ENCODE data around the gene SZRD1.
"Not testable (repeated sequence)": the region's sequence is repeated elsewhere in the genome, so short reads cannot be mapped to it uniquely, and the experiment has no call there.

Gene SZRD1

GRCh38 chr1:16366722-16367257 is at the start of gene SZRD1:
SZRD1 (plus strand) TSS chr1:16367242; CDS start chr1:16367258, 16 bp downstream.
- peak; percentile 99 for DNase-seq (ENCODE audit: low read depth, low spot score)

- DNase-seq (ENCODE audit: low read depth, low spot score), result no peak
These were observed 48.5 kb upstream of the SZRD1 start for GRCh38 chr1:16318555-16318954.

- DNase-seq (ENCODE audit: low read depth, low spot score), result no peak
These were observed 45.7 kb upstream of the SZRD1 start for GRCh38 chr1:16321176-16321867.

GRCh38 chr1:16324456-16324890 is 42.6 kb upstream of the SZRD1 start:
- DNase-seq (ENCODE audit: low read depth, low spot score), result peak; percentile 26

GRCh38 chr1:16326833-16327404 is 40.1 kb upstream of the SZRD1 start:
- no peak for DNase-seq (ENCODE audit: low read depth, low spot score)

- no peak for DNase-seq (ENCODE audit: low read depth, low spot score)
These were observed 32.2 kb upstream of the SZRD1 start for GRCh38 chr1:16334655-16335340.

GRCh38 chr1:16338961-16339360 is 28.1 kb upstream of the SZRD1 start:
- no peak for DNase-seq (ENCODE audit: low read depth, low spot score)

GRCh38 chr1:16340673-16341072 is 26.4 kb upstream of the SZRD1 start:
- no peak for DNase-seq (ENCODE audit: low read depth, low spot score)

GRCh38 chr1:16342331-16343062 is 24.5 kb upstream of the SZRD1 start:
- DNase-seq (ENCODE audit: low read depth, low spot score), result no peak

- DNase-seq (ENCODE audit: low read depth, low spot score), result not testable (repeated sequence)
These were observed 23.8 kb upstream of the SZRD1 start for GRCh38 chr1:16343276-16343675.

GRCh38 chr1:16348414-16349182 is 18.4 kb upstream of the SZRD1 start:
- no peak for DNase-seq (ENCODE audit: low read depth, low spot score)

- no peak for DNase-seq (ENCODE audit: low read depth, low spot score)
These were observed 17.1 kb upstream of the SZRD1 start for GRCh38 chr1:16349847-16350406.

GRCh38 chr1:16351456-16351993 is 15.5 kb upstream of the SZRD1 start:
- DNase-seq (ENCODE audit: low read depth, low spot score), result no peak

GRCh38 chr1:16351994-16352841 is 14.8 kb upstream of the SZRD1 start, which contains the start of gene FBXO42:
FBXO42 (minus strand) TSS chr1:16352480; CDS start chr1:16315418, 37,062 bp downstream.
- peak; percentile 81 for DNase-seq (ENCODE audit: low read depth, low spot score)

GRCh38 chr1:16352842-16353535 is 14.1 kb upstream of the SZRD1 start:
- DNase-seq (ENCODE audit: low read depth, low spot score), result no peak

GRCh38 chr1:16354619-16355018 is 12.4 kb upstream of the SZRD1 start:
- no peak for DNase-seq (ENCODE audit: low read depth, low spot score)

GRCh38 chr1:16356867-16357266 is 10.2 kb upstream of the SZRD1 start:
- DNase-seq (ENCODE audit: low read depth, low spot score), result no peak

GRCh38 chr1:16365146-16365498 is 1.9 kb upstream of the SZRD1 start:
- DNase-seq (ENCODE audit: low read depth, low spot score), result not testable (repeated sequence)
